GM12872 (cell line): ENCODE results near the gene MYO1H.

Source experiments
- CTCF ChIP-seq: IDR thresholded peaks from 3 replicates; pipeline ENCODE4 v1.5.1; 2011; ENCODE audit warnings: low read depth, mild to moderate bottlenecking, low read length, moderate library complexity; ENCODE audit not compliant: insufficient read depth

MYO1H gene

GRCh38 chr12:109307051-109307450 is 40.6 kb upstream of the MYO1H start:
- no peak for TF ChIP-seq CTCF

- TF ChIP-seq CTCF = no peak
Measured at GRCh38 chr12:109308534-109309380, 38.9 kb upstream of the MYO1H start, which contains the start of gene FOXN4. Gene FOXN4, minus strand, starts transcription at chr12:109309284. Its CDS starts 963 bp downstream, at chr12:109308321.

GRCh38 chr12:109309381-109310246 is 38.1 kb upstream of the MYO1H start:
- TF ChIP-seq CTCF = no peak

- TF ChIP-seq CTCF = no peak
Measured at GRCh38 chr12:109310247-109311125, 37.2 kb upstream of the MYO1H start.

GRCh38 chr12:109329003-109329402 is 18.7 kb upstream of the MYO1H start:
- no peak for TF ChIP-seq CTCF

GRCh38 chr12:109329686-109330085 is 18.0 kb upstream of the MYO1H start:
- TF ChIP-seq CTCF = no peak
